Karpas-422 (cell line): Measurements from ENCODE around the gene LYZL2. TPM values are rescaled to one million over a fixed set of nuclear protein-coding genes. Genes with fewer than 3 reads are reported as not detected.

ENCODE experiments used
- DNase-seq: peaks from one replicate; pipeline ENCODE4 v3.0.0-alpha.2; 2015
- H2AFZ ChIP-seq: fragments of 200-600 bp; sonication (generic); 2 replicates; pipeline ENCODE4 v1.6.1; 2014; ENCODE audit warnings: antibody characterized with exemption, low read length, mixed read lengths
- H3K27ac ChIP-seq: fragments of 200-600 bp; sonication (generic); 2 replicates; pipeline ENCODE4 v1.5.1; 2014; ENCODE audit warnings: mild to moderate bottlenecking, low read length, moderate library complexity
- H3K27me3 ChIP-seq: fragments of 200-600 bp; sonication (generic); 2 replicates; pipeline ENCODE4 v1.6.1; 2014; ENCODE audit warnings: low read length, mixed read lengths
- H3K36me3 ChIP-seq: fragments of 200-600 bp; sonication (generic); 2 replicates; pipeline ENCODE4 v1.6.1; 2014; ENCODE audit warnings: low read length, mixed read lengths; ENCODE audit not compliant: insufficient read depth
- H3K4me1 ChIP-seq: fragments of 200-600 bp; sonication (generic); 2 replicates; pipeline ENCODE4 v1.6.1; 2014; ENCODE audit warnings: mild to moderate bottlenecking, low read length, mixed read lengths
- H3K4me2 ChIP-seq: fragments of 200-600 bp; sonication (generic); 2 replicates; pipeline ENCODE4 v1.6.1; 2014; ENCODE audit warnings: low read length, low read depth, mild to moderate bottlenecking; ENCODE audit not compliant: poor library complexity, severe bottlenecking
- H3K4me3 ChIP-seq: fragments of 200-600 bp; sonication (generic); 2 replicates; pipeline ENCODE4 v1.5.1; 2014; ENCODE audit warnings: mild to moderate bottlenecking, antibody characterized with exemption, low read length, mixed read lengths
- H3K79me2 ChIP-seq: fragments of 200-600 bp; sonication (generic); 2 replicates; pipeline ENCODE4 v1.6.1; 2014; ENCODE audit warnings: mild to moderate bottlenecking, low read length, mixed read lengths
- H3K9ac ChIP-seq: fragments of 200-600 bp; sonication (generic); 2 replicates; pipeline ENCODE4 v1.6.0; 2014; ENCODE audit warnings: low read length
- H3K9me2 ChIP-seq: fragments of 200-600 bp; sonication (generic), shearing (Covaris generic); replicated peaks from 2 replicates; pipeline ENCODE4 v1.6.0; 2014; ENCODE audit warnings: mild to moderate bottlenecking, low read length, moderate library complexity; ENCODE audit not compliant: insufficient read depth
- H3K9me3 ChIP-seq: fragments of 300-700, 200-600 bp; sonication (generic); 2 replicates; pipeline ENCODE4 v1.6.1; 2014; ENCODE audit warnings: low read length, mixed read lengths
- H4K20me1 ChIP-seq: fragments of 200-600 bp; sonication (generic); 2 replicates; pipeline ENCODE4 v1.6.1; 2014; ENCODE audit warnings: mild to moderate bottlenecking, antibody characterized with exemption, low read length, low read depth; ENCODE audit not compliant: insufficient read depth
- total RNA-seq: library from RNA; depleted of rRNA; stranded (reverse); fragments of >200 nt; shearing (Covaris generic); gene quantifications from 2 replicates; pipeline ENCODE4 v1.2.3, GENCODE V29; 2014; ENCODE audit warnings: low replicate concordance; rRNA removed

The LYZL2 gene
- total RNA-seq, 1 experiment from 2014 or later = not detected

- H2AFZ ChIP-seq = no peak overlapping the region
- DNase-seq = no peak
- H3K4me1 ChIP-seq = peaks cover 4% of the 10 kb centered on the region
- no peaks in the 10 kb centered on the region for H3K79me2 ChIP-seq
- H3K9me3 ChIP-seq = no peaks in the 10 kb centered on the region
- H4K20me1 ChIP-seq = no peaks in the 10 kb centered on the region
- H3K4me3 ChIP-seq = no peak overlapping the region
- H3K4me2 ChIP-seq = no peak overlapping the region
- H3K9ac ChIP-seq = no peak overlapping the region
- no peaks in the 10 kb centered on the region for H3K9me2 ChIP-seq
- H3K36me3 ChIP-seq = no peaks in the 10 kb centered on the region
- no peak overlapping the region for H3K27ac ChIP-seq
- no peaks in the 10 kb centered on the region for H3K27me3 ChIP-seq
These were observed 66.8 kb downstream of the LYZL2 start for GRCh38 chr10:30562787-30563186.

Other genes with a start within 250 kb of the LYZL2 start
- gene MAP3K8, start 195.6 kb downstream of the LYZL2 start, total RNA-seq = 51.5 and 69.8 TPM in 2 replicates